Neutrophil (primary cell): ENCODE data around the gene SLC22A14.

Experiments used
- H3K27ac ChIP-seq: fragments of 200-600 bp; sonication (generic); 2 replicates; pipeline ENCODE4 v1.5.1; 2016; ENCODE audit warnings: mild to moderate bottlenecking, moderate library complexity
- H3K27me3 ChIP-seq: fragments of 200-600 bp; sonication (generic); 2 replicates; pipeline ENCODE4 v1.6.0; 2016; ENCODE audit warnings: mild to moderate bottlenecking
- H3K36me3 ChIP-seq: fragments of 200-600 bp; sonication (generic); 2 replicates; pipeline ENCODE4 v1.5.1; 2017
- H3K4me1 ChIP-seq, 2 experiments: fragments of 200-600 bp in 1 of 2; sonication (generic) in 1 of 2; 1 replicate in 1 of 2; 2 replicates in 1 of 2; pipeline versions ENCODE4 v1.5.1 to v1.6.1; 2013 to 2016; ENCODE audit warnings: low read depth in 1 of 2, low read length in 1 of 2, mild to moderate bottlenecking in 1 of 2, moderate library complexity in 1 of 2; ENCODE audit not compliant: control insufficient read depth in 1 of 2, insufficient read depth in 1 of 2
- H3K4me3 ChIP-seq, 2 experiments: fragments of 200-600 bp in 1 of 2; sonication (generic) in 1 of 2; 1 replicate in 1 of 2; 2 replicates in 1 of 2; pipeline ENCODE4 v1.5.1; 2013 to 2016; ENCODE audit warnings: low read depth in 1 of 2, low read length in 1 of 2, mild to moderate bottlenecking in 1 of 2, moderate library complexity in 1 of 2
- H3K9me3 ChIP-seq: fragments of 200-600 bp; sonication (generic); 2 replicates; pipeline ENCODE4 v1.5.1; 2016
- TF ChIP-seq, protein P1 (sequence below): fragments of 200-600 bp; sonication (generic); IDR thresholded peaks from 2 replicates; pipeline ENCODE4 v1.5.1; 2016; ENCODE audit warnings: antibody characterized with exemption

The SLC22A14 gene

DNA sequence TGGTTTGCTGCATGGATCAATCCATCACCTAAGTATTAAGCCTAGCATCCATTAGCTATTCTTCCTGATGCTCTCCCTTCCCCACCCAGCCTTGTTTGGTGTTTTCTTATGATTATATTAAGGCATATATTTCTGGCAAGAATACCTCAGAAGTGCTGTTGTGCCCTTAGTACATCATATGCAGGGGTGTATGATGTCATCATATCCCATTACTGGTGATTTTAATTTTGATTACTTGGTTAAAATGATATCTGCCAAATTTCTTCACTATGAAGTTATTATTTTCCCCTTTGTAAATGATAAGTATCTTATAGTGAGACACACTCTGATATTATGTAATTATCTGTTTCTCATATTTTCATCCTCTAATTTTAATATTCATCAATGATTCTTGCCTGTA, 15.4 kb downstream of the SLC22A14 start:
- Histone ChIP-seq H3K9me3 (no peaks in the 10 kb centered on the region), H3K27ac (no peak overlapping the region), H3K4me1 (peaks cover 6 to 14% of the 10 kb centered on the region in 2 experiments), H3K27me3 (no peaks in the 10 kb centered on the region), H3K36me3 (no peaks in the 10 kb centered on the region), H3K4me3 (no peak overlapping the region)
- TF ChIP-seq, protein P1, sequence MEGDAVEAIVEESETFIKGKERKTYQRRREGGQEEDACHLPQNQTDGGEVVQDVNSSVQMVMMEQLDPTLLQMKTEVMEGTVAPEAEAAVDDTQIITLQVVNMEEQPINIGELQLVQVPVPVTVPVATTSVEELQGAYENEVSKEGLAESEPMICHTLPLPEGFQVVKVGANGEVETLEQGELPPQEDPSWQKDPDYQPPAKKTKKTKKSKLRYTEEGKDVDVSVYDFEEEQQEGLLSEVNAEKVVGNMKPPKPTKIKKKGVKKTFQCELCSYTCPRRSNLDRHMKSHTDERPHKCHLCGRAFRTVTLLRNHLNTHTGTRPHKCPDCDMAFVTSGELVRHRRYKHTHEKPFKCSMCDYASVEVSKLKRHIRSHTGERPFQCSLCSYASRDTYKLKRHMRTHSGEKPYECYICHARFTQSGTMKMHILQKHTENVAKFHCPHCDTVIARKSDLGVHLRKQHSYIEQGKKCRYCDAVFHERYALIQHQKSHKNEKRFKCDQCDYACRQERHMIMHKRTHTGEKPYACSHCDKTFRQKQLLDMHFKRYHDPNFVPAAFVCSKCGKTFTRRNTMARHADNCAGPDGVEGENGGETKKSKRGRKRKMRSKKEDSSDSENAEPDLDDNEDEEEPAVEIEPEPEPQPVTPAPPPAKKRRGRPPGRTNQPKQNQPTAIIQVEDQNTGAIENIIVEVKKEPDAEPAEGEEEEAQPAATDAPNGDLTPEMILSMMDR = no peak

DNA sequence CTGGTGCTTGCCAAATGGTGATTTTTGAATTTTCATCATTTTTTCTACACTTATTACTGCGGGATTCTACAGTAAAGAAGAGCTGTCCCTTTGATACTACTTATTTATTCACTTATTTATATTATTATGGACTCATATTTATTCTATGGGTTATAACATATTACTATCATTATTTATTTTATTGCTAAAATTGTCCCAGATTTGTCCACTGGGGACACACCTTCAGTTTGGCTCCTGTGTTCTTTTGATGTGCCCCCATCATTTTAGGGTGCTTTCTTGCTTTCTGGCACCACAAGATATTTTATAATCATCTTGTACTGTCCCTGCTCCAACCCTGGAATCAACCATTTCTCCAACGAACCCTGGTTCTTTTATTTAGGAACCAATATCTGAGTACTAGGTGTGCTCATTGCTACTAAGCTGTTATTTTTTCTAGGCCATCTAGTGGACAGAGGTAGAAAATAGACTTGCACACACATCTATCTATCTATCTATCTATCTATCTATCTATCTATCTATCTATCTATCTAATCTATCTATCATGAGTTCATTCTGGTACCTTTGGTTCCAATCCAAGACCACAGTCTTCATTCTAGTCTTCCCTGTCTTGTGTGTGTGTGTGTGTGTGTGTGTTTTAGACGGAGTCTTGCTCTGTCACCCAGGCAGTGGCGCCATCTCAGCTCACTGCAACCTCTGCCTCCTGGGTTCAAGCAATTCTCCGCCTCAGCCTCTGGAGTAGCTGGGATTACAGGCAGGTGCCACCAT, 16.0 kb downstream of the SLC22A14 start:
- Histone ChIP-seq H3K4me1 (peaks cover under 1 to 8% of the 10 kb centered on the region in 2 experiments), H3K36me3 (no peaks in the 10 kb centered on the region), H3K4me3 (no peak overlapping the region), H3K9me3 (no peaks in the 10 kb centered on the region), H3K27me3 (no peaks in the 10 kb centered on the region), H3K27ac (no peak overlapping the region)
- TF ChIP-seq, protein P1 = no peak

DNA sequence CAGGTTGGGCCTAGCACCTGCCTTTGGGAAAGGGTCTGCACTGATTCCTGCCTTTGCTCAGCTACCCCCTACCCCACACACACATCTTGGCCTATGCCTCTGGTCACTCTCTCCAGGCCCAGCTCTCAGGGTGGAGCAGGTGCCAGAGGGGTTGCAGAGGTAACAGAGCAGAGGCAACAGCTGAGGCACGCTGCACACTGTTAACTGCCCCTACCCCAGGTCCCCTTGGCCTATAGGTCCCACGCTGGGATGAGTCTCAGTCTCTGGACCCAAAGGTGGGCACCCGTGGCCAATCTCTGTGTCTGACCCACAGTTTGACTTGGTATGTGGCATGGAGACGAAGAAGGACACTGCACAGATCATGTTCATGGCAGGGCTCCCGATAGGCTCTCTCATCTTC, 24.8 kb downstream of the SLC22A14 start:
- Histone ChIP-seq H3K9me3 (no peaks in the 10 kb centered on the region), H3K4me1 (peaks cover 15 to 17% of the 10 kb centered on the region in 2 experiments), H3K27me3 (no peaks in the 10 kb centered on the region), H3K36me3 (no peaks in the 10 kb centered on the region), H3K4me3 (no peak overlapping the region), H3K27ac (no peak overlapping the region)
- TF ChIP-seq, protein P1 = no peak

DNA sequence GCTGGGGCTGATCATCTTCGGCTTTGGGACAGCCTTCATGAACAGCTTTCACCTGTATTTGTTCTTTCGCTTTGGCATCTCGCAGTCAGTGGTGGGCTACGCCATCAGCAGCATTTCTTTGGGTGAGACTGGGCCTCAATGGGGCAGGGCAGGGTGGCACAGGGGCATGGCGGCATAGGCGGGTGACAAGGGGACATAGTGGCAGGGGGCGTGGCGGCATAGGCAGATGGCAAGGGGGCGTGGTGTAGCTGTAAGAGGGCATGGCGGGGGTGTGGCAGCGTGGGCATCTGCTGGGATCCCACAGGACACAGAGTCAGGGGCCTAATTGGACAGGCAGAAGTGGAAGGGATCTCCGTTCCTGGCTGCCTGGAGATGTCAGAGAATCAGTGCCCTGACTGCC, 25.5 kb downstream of the SLC22A14 start:
- peaks cover 16 to 19% of the 10 kb centered on the region in 2 experiments for H3K4me1 ChIP-seq
- H3K27me3 ChIP-seq = no peaks in the 10 kb centered on the region
- no peak overlapping the region for H3K4me3 ChIP-seq
- H3K27ac ChIP-seq = no peak overlapping the region
- H3K36me3 ChIP-seq = no peaks in the 10 kb centered on the region
- TF ChIP-seq, protein P1 = no peak
- no peaks in the 10 kb centered on the region for H3K9me3 ChIP-seq

DNA sequence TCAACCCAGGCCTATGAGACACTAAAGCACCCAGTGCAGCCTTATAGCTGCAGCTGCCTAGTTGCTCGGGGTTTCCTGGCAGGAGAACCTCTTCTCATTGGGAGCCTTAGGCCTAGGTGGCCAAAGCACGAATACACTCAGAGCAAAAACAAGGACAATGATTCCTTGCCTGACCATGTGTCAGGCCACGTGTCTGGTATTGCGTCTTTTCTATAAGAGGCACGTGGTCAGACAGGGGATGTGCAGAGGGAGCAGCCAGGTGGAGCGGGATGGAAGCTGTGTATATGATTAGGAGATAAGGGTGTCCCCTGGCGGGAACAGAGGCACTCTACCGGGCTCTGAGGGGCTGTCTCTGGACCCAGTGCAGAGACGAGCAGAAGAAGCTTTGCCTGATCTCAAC, 26.4 kb downstream of the SLC22A14 start:
- Histone ChIP-seq H3K4me1 (peaks cover 19 to 25% of the 10 kb centered on the region in 2 experiments), H3K36me3 (no peaks in the 10 kb centered on the region), H3K9me3 (no peaks in the 10 kb centered on the region), H3K27me3 (no peaks in the 10 kb centered on the region), H3K4me3 (no peak overlapping the region), H3K27ac (no peak overlapping the region)
- TF ChIP-seq, protein P1 = no peak
